Measurements from ENCODE around the gene TNFRSF25. TPM values are rescaled to one million over a fixed set of nuclear protein-coding genes. Genes with fewer than 3 reads are reported as not detected.

TNFRSF25 gene
- total and polyA plus RNA-seq, 9 of the 15 experiments (the other 6 are each of a cell fraction or from before 2014, with no cell fraction given): 0.24 to 0.49 TPM; not detected in 7

- no peak for TF ChIP-seq ZNF311 (CRISPR knock-in tag; IDR thresholded peaks at IDR 0.05)
- peak in 1 of 2 experiments; percentile 46 for TF ChIP-seq E2F6 (IDR thresholded peaks at IDR 0.05; ENCODE audit: borderline replicate concordance in 1 of 2, extremely low read depth in 1 of 2, insufficient read depth in 1 of 2, insufficient read length in 1 of 2, low read depth in 1 of 2, low read length in 1 of 2, poor library complexity in 1 of 2, severe bottlenecking in 1 of 2)
- TF ChIP-seq ZNF124 (CRISPR knock-in tag; IDR thresholded peaks at IDR 0.05): 0 out of 2 replicates have a peak, but pooled peaks have one; percentile 62
- no peak for TF ChIP-seq DNMT1 (IDR thresholded peaks at IDR 0.05)
- TF ChIP-seq ASH1L (IDR thresholded peaks at IDR 0.05; ENCODE audit: borderline replicate concordance, low read depth, partially characterized antibody): no peak
- peak; percentile 38; the same call in 1 of the 2 replicates for TF ChIP-seq EGR1 (conservative IDR thresholded peaks at IDR 0.05)
- no peak for TF ChIP-seq TCF3 (CRISPR knock-in tag; IDR thresholded peaks at IDR 0.05)
- no peak for TF ChIP-seq ZNF239 (CRISPR knock-in tag; IDR thresholded peaks at IDR 0.05)
- no peak for TF ChIP-seq CEBPG (CRISPR knock-in tag; IDR thresholded peaks at IDR 0.05)
- no peak for TF ChIP-seq CEBPG (tag; conservative IDR thresholded peaks at IDR 0.05 in 1 of 2, IDR thresholded peaks at IDR 0.05 in 1 of 2)
- TF ChIP-seq TSC22D4 (tag; IDR thresholded peaks at IDR 0.05): no peak
- TF ChIP-seq ZFX (CRISPR knock-in tag; IDR thresholded peaks at IDR 0.05): peak; percentile 25; the same call in 1 of the 2 replicates
- TF ChIP-seq SMARCA5 (IDR thresholded peaks at IDR 0.05): no peak
- peak; percentile 90 for TF ChIP-seq RFX1 (IDR thresholded peaks at IDR 0.05)
- TF ChIP-seq ZNF282 (CRISPR knock-in tag; IDR thresholded peaks at IDR 0.05): peak; percentile 53; the same call in 1 of the 2 replicates
- no peak for TF ChIP-seq AFF4 (CRISPR knock-in tag; IDR thresholded peaks at IDR 0.05)
- no peak for TF ChIP-seq SRF (CRISPR knock-in tag; IDR thresholded peaks at IDR 0.05)
- no peak for TF ChIP-seq ILF3 (IDR thresholded peaks at IDR 0.05; ENCODE audit: borderline replicate concordance)
- TF ChIP-seq LARP7 (IDR thresholded peaks at IDR 0.05): no peak
- TF ChIP-seq ILK (tag; IDR thresholded peaks at IDR 0.05; ENCODE audit: borderline replicate concordance, low read depth): no peak
- peak; percentile 48 for TF ChIP-seq ZFP36 (IDR thresholded peaks at IDR 0.05; ENCODE audit: low read depth, low read length, partially characterized antibody)
- peak; percentile 27; the same call in 1 of the 2 replicates for TF ChIP-seq ZBTB7A (IDR thresholded peaks at IDR 0.05; ENCODE audit: borderline replicate concordance, control insufficient read depth, low read depth, low read length)
Observed at GRCh38 chr1:6470132-6471085, 4.4 kb upstream of the TNFRSF25 start (continued).
